Ovary (tissue), 3 donors: ENCODE results near the gene MXRA5.

Source experiments
- CTCF ChIP-seq, 3 donors: fragments of 450-650 bp in 2 of 3; fragments of 200-600 bp in 1 of 3; IDR thresholded peaks; one replicate each; pipeline versions ENCODE4 v1.5.1 to v1.8.0; 2016 to 2022; ENCODE audit warnings: antibody characterized with exemption in 3 of 3, mild to moderate bottlenecking in 1 of 3
- EP300 ChIP-seq: sonication (generic); formaldehyde crosslinking; IDR thresholded peaks from one replicate; pipeline ENCODE4 v1.6.1; 2017; ENCODE audit warnings: antibody characterized with exemption
- POLR2A ChIP-seq: fragments of 450-650 bp; IDR thresholded peaks from one replicate; pipeline ENCODE4 v1.6.1; 2017; ENCODE audit warnings: antibody characterized with exemption, mild to moderate bottlenecking, moderate library complexity
- donor health status: DM: no; HTN: no; CAD: no.

DNA sequence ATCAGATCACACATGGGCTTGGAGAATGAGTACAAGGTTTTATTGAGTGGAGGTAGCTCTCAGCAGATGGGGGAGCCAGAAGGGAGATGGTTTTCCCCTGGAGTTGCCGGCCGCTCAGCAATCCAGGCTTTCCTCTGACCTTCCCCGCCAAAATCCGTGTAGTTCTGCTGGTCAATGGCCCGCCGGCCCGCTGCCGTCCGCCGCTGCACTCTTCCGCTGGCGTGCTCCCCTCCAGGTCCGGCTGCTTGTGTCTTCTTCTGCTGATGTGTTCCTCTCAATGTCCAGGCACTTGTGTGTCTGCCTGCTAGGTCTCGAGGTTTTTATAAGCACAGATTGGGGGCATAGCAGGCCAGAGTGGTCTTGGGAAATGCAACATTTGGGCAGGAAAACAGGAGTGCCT is 14.4 kb upstream of the MXRA5 start:
- no peak for TF ChIP-seq POLR2A
- TF ChIP-seq CTCF (IDR thresholded peaks at IDR 0.05): no peak
- TF ChIP-seq EP300: no peak
